Measurements from ENCODE around the gene MRPL53.

GRCh38 chr2:74472945-74473258, 422 bp upstream of the MRPL53 start:
- no peak for TF ChIP-seq CTCF (IDR thresholded peaks at IDR 0.05)
- TF ChIP-seq POLR2AphosphoS5 (IDR thresholded peaks at IDR 0.05; ENCODE audit: low read depth, low read length): no peak

Data from Panc1 (cell line).